ENCODE results near the gene MR1.
"Not testable (repeated sequence)": the region's sequence is repeated elsewhere in the genome, so short reads cannot be mapped to it uniquely, and the experiment has no call there.

The MR1 gene

GRCh38 chr1:181040284-181040865 lies 6.6 kb downstream of the MR1 start:
- no peak overlapping the region for H3K4me3 ChIP-seq (replicated peaks in 1 of 2; ENCODE audit: low read depth in 2 of 2, low read length in 2 of 2)
- DNase-seq (ENCODE audit: low read depth in 2 of 2) = no peak
- no peak for TF ChIP-seq CTCF (IDR thresholded peaks at IDR 0.05; ENCODE audit: low read depth, low read length)

- peak in 1 of 2 donors; percentile 48 for DNase-seq (ENCODE audit: low read depth in 2 of 2)
- no peak for TF ChIP-seq CTCF (IDR thresholded peaks at IDR 0.05; ENCODE audit: low read depth, low read length)
- no peak overlapping the region for H3K4me3 ChIP-seq (replicated peaks in 1 of 2; ENCODE audit: low read depth in 2 of 2, low read length in 2 of 2)
These were observed 9.5 kb downstream of the MR1 start for GRCh38 chr1:181043025-181043888.

GRCh38 chr1:181044449-181044966 lies 10.7 kb downstream of the MR1 start:
- no peak for TF ChIP-seq CTCF (IDR thresholded peaks at IDR 0.05; ENCODE audit: low read depth, low read length)
- H3K4me3 ChIP-seq (replicated peaks in 1 of 2; ENCODE audit: low read depth in 2 of 2, low read length in 2 of 2) = no peak overlapping the region
- DNase-seq (ENCODE audit: low read depth in 2 of 2) = peak in 1 of 2 donors; percentile 43

- not testable (repeated sequence) for H3K4me3 ChIP-seq (replicated peaks in 1 of 2; ENCODE audit: low read depth in 2 of 2, low read length in 2 of 2); DNase-seq (ENCODE audit: low read depth in 2 of 2)
These were observed 12.2 kb downstream of the MR1 start for GRCh38 chr1:181045946-181046345.

- H3K4me3 ChIP-seq (replicated peaks in 1 of 2; ENCODE audit: low read depth in 2 of 2, low read length in 2 of 2) = no peak overlapping the region
- DNase-seq (ENCODE audit: low read depth in 2 of 2) = no peak
- no peak for TF ChIP-seq CTCF (IDR thresholded peaks at IDR 0.05; ENCODE audit: low read depth, low read length)
These were observed 15.6 kb downstream of the MR1 start for GRCh38 chr1:181049378-181049777.

DNA sequence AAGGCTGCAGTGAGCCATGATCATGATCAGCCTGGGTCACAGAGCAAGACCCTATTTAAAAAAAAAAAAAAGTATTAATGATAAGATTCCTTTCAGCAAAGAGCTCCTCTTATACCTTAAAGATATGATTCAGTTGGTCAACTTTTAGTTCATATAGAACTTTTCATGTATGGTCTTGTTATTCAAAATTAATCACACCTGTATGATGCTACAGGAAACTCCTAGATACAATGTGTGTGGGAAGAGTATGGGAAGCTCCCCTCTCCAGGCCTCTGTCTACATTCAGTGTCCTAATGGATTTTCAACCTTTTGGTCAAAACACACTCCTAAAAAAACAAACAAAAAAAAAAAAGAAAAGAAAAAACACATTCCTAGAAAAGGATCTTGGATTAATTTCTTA lies 17.1 kb downstream of the MR1 start:
- TF ChIP-seq CTCF (IDR thresholded peaks at IDR 0.05; ENCODE audit: low read depth, low read length) = no peak
- no peak overlapping the region for H3K4me3 ChIP-seq (replicated peaks in 1 of 2; ENCODE audit: low read depth in 2 of 2, low read length in 2 of 2)
- no peak for DNase-seq (ENCODE audit: low read depth in 2 of 2)

- no peak overlapping the region for H3K4me3 ChIP-seq (replicated peaks in 1 of 2; ENCODE audit: low read depth in 2 of 2, low read length in 2 of 2)
- no peak for DNase-seq (ENCODE audit: low read depth in 2 of 2)
- TF ChIP-seq CTCF (IDR thresholded peaks at IDR 0.05; ENCODE audit: low read depth, low read length) = no peak
These were observed 22.8 kb downstream of the MR1 start for GRCh38 chr1:181056560-181056959.
